ENCODE results near the gene IRF5. TPM values are rescaled to one million over a fixed set of nuclear protein-coding genes. Genes with fewer than 3 reads are reported as not detected.

The IRF5 gene
- total RNA-seq, 2 donors from 2014 or later, result 5.0 to 9.7 TPM

DNA sequence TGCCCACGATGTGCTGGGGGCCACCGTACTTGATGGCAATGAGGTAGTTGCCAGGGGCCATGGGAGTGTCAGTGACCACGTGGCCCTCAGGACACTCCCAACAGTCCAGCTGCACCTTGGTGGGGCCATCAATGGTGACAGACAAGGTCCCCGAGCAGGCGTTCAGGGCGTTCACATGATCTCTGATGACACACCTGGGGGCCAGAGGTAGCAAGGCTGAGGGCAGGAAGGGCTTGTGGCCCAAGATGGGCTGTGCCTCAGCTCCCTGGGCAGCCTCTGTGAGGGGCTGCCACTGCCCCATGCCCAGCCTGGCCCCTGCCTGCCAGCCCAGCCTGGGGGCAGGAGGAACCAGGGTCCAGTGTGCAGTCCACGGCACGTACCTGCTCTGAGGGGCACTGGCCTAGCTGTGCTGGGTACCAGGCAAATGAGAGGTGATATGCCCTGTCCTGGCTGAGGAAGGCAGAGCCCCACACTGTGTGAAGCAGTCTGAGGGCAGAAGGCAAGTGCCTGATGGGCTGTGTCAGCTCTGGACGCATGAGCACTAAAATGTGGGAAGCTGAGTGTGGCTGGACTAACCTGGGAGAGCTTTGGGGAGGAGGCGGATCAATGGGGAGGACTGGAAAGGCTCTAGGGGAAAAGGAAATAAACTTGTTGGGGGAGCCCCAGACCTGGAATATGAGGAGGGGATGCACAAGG, 23.7 kb upstream of the IRF5 start:
- no peak overlapping the region for H3K27ac ChIP-seq
- DNase-seq, result no peak
- no peaks in the 10 kb centered on the region for H3K36me3 ChIP-seq
- TF ChIP-seq, protein P1, sequence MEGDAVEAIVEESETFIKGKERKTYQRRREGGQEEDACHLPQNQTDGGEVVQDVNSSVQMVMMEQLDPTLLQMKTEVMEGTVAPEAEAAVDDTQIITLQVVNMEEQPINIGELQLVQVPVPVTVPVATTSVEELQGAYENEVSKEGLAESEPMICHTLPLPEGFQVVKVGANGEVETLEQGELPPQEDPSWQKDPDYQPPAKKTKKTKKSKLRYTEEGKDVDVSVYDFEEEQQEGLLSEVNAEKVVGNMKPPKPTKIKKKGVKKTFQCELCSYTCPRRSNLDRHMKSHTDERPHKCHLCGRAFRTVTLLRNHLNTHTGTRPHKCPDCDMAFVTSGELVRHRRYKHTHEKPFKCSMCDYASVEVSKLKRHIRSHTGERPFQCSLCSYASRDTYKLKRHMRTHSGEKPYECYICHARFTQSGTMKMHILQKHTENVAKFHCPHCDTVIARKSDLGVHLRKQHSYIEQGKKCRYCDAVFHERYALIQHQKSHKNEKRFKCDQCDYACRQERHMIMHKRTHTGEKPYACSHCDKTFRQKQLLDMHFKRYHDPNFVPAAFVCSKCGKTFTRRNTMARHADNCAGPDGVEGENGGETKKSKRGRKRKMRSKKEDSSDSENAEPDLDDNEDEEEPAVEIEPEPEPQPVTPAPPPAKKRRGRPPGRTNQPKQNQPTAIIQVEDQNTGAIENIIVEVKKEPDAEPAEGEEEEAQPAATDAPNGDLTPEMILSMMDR (IDR thresholded peaks at IDR 0.05), result no peak
- H3K9me3 ChIP-seq, result no peaks in the 10 kb centered on the region
- intact Hi-C loops (cut with DNase I), result no loop called here
- H3K4me1 ChIP-seq, result peaks cover 11% of the 10 kb centered on the region
- H3K4me3 ChIP-seq, result no peak overlapping the region
- H3K27me3 ChIP-seq, result peaks cover 24% of the 10 kb centered on the region
- no peak overlapping the region for H3K9ac ChIP-seq (ENCODE audit: low read depth in 2 of 2, low read length in 2 of 2)

DNA sequence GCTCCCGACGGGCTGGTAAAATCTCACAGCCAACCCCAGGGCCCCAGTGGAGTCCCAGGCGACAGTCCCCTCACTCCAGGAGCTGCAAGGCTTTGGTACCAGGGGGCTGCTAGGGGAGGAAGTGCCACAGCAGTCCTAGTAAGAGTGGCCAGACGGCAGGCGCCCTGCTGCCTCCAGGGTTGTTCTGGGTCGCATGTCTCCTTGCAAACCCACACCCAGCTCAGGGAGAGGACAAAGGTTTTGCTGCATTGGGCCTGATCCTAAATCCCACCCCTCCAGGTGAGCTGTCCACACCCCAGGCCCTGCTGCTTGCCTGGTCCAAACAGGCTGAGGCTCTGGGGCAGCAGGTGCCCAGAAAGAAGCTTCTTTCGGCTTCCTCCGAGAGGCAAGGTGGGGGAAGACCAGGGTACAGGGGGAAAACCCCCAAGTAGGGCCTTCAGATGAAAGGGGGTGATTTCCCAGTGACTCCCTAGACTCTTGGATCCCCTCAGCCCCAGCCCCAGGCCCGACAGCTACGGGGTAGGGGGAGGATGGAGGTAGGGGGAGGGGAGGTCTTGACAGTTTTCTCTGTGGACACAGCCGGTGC, 23.1 kb upstream of the IRF5 start:
- H3K4me1 ChIP-seq, result peaks cover 11% of the 10 kb centered on the region
- DNase-seq, result no peak
- H3K27me3 ChIP-seq, result peaks cover 24% of the 10 kb centered on the region
- TF ChIP-seq, protein P1 (IDR thresholded peaks at IDR 0.05), result no peak
- intact Hi-C loops (cut with DNase I), result no loop called here
- no peaks in the 10 kb centered on the region for H3K9me3 ChIP-seq
- H3K27ac ChIP-seq, result no peak overlapping the region
- H3K9ac ChIP-seq (ENCODE audit: low read depth in 2 of 2, low read length in 2 of 2), result no peak overlapping the region
- no peak overlapping the region for H3K4me3 ChIP-seq
- H3K36me3 ChIP-seq, result no peaks in the 10 kb centered on the region

DNA sequence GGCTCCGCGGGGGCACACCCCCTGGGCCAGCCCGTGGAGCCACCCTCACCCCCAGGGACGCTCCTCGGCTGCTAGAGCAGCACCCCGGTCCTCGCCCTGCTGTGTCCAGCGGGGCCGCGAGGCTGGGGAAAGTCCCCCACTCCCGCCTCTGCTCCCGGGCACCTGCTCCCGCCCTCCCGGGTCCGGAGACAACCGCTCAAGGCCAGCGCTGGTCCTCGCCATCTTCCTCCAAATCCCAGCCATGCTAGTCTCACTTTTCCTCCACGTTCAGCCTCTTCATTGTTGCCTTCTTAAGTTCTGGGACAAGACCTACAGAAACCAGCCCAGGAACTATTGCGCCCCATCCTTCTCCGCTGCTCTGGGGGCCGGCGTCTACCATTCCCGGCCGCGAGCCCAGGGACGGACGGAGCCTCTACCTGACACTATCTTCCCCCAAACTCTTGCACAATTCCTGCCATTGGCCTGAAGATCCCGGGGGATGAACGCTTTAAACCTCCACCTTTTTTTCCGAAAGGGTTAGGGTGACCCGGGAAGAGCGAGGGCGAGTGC, 22.4 kb upstream of the IRF5 start:
- no peak overlapping the region for H3K27ac ChIP-seq
- no peak for DNase-seq
- no peak overlapping the region for H3K9ac ChIP-seq (ENCODE audit: low read depth in 2 of 2, low read length in 2 of 2)
- TF ChIP-seq, protein P1 (IDR thresholded peaks at IDR 0.05), result no peak
- peaks cover 9% of the 10 kb centered on the region for H3K4me1 ChIP-seq
- H3K9me3 ChIP-seq, result no peaks in the 10 kb centered on the region
- peaks cover 18% of the 10 kb centered on the region for H3K27me3 ChIP-seq
- intact Hi-C loops (cut with DNase I), result no loop called here
- no peaks in the 10 kb centered on the region for H3K36me3 ChIP-seq
- no peak overlapping the region for H3K4me3 ChIP-seq

DNA sequence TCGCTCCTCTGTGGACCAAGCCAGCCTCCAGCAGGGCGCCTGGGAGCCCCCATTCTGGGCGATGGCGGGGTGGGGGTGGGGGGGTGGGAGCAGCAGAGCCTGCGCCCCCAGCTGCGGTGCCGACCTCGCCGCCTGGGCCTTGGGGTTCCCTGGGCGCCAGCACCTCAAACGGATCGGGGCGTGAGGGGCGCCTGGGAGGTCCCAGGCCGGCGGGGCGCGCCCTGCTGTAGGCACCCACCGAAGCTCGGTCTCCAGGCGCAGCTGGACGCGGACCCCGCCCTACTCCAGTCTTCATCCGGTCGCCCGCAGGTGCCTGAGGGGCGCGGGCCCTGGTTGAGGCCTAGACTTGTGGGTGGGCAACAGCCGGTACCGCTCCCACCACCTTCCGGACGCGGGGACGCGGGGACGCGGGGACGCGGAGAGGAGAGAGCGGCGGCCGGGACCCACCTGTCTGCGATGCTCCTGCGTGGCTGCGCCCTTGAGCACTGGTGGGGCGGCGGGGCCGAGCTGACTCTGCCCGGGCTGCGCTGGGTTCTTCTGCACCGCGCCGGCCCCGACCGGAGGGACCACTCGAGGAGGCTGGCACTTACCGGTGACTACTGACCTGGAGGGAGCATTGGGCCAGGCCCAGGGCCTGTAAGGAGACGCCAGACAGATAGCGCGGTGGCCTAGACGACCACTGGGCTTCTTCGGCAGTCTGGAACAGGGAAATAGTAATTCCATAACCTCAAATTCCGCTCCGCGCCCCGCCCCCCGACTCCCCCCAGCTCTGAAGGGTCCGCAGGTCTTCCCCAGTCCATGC, 21.7 kb upstream of the IRF5 start:
- Histone ChIP-seq H3K4me3 (no peak overlapping the region), H3K36me3 (no peaks in the 10 kb centered on the region), H3K27ac (no peak overlapping the region), H3K9me3 (no peaks in the 10 kb centered on the region), H3K27me3 (peaks cover 14% of the 10 kb centered on the region), H3K9ac (ENCODE audit: low read depth in 2 of 2, low read length in 2 of 2) (no peak overlapping the region), H3K4me1 (peaks cover 4% of the 10 kb centered on the region)
- TF ChIP-seq, protein P1 (IDR thresholded peaks at IDR 0.05), result no peak
- intact Hi-C loops (cut with DNase I), result no loop called here
- DNase-seq, result no peak

DNA sequence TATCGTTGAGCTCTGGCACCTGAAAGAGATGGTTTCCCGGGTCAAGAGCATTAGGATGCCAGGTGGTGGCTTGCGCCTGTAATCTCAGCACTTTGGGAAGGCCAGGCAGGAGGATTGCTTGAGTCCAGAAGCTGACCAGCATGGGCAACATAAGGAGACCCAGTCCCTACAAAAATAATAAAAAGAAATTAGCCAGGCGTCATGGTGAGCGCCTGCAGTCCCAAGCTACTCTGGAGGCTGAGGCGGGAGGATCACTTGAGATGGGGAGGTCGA, 21.1 kb upstream of the IRF5 start:
- intact Hi-C loops (cut with DNase I), result no loop called here
- TF ChIP-seq, protein P1 (IDR thresholded peaks at IDR 0.05), result no peak
- no peak overlapping the region for H3K27ac ChIP-seq
- no peak overlapping the region for H3K9ac ChIP-seq (ENCODE audit: low read depth in 2 of 2, low read length in 2 of 2)
- no peak for DNase-seq
- no peak overlapping the region for H3K4me3 ChIP-seq
- H3K9me3 ChIP-seq, result no peaks in the 10 kb centered on the region
- H3K4me1 ChIP-seq, result no peaks in the 10 kb centered on the region
- no peaks in the 10 kb centered on the region for H3K36me3 ChIP-seq
- H3K27me3 ChIP-seq, result peaks cover 14% of the 10 kb centered on the region
